ENCODE data around the gene LBHD2. TPM values are rescaled to one million over a fixed set of nuclear protein-coding genes. Genes with fewer than 3 reads are reported as not detected.

The LBHD2 gene
- total RNA-seq, 6 experiments from 2014 or later, result not detected

DNA sequence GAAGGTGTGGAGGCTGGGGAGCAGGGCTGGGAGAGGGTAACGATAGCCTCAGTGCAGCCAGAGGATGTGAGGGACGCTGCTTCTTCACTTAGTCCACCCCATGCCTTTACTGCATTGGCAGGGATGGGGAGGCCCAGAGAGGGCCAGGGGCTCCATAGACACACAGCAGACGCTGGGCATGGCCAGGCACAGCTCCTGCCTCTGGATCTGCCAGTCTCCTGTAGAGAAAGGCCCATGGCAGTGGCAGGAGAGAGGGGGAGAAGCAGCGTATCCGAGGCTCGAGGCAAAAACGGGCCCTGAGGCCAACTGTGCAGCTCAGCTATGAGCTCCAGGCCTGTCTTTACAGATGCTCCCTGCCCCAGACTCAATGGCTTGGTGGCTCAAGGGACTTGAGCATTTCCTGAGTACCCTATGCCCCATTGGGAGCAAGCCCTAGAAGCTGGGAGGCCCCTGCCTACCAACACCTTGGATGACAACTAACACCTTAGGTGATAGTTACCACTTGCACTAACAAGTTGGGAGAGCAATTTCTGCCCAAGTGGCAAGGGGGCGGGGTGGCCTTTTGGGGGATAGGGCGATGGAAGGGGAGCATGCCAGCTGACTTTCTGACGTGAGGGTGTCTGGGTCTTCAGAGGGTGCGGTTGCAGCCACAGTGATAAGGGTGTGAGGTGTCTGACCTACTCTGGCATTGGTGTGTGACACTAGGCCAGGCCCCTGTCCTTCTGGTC lies 5.0 kb upstream of the LBHD2 start:
- no peak overlapping the region for H3K4me3 ChIP-seq
- H3K4me1 ChIP-seq, result peaks cover 0 to 8% (median 0%) of the 10 kb centered on the region in 4 donors
- no peaks in the 10 kb centered on the region for H3K27me3 ChIP-seq
- no peak for ATAC-seq
- intact Hi-C loops (cut with DNase I), result loop anchor here in 1 of 2 donors (10.0 kb wide), 1 partner anchor 216 kb away; no protein-coding TSS in a partner anchor
- no peaks in the 10 kb centered on the region for H3K36me3 ChIP-seq
- H3K9me3 ChIP-seq, result no peaks in the 10 kb centered on the region
- TF ChIP-seq CTCF (IDR thresholded peaks at IDR 0.05) (no peak), POLR2A (IDR thresholded peaks at IDR 0.05) (no peak)
- H3K27ac ChIP-seq, result no peak overlapping the region
- DNase-seq, result no peak
- 47% methylated on average over 4 of the region's 11 CpGs for WGBS (ENCODE audit: insufficient coverage, low coverage, low lambda C conversion rate, missing lambda C conversion rate)

GRCh38 chr14:103081951-103082350 lies 2.1 kb upstream of the LBHD2 start:
- H3K4me1 ChIP-seq, result no peaks in the 10 kb centered on the region
- no peak for TF ChIP-seq POLR2A (IDR thresholded peaks at IDR 0.05)
- no peak for TF ChIP-seq CTCF (IDR thresholded peaks at IDR 0.05)
- no peaks in the 10 kb centered on the region for H3K36me3 ChIP-seq
- ATAC-seq (no peak), DNase-seq (no peak)
- no peaks in the 10 kb centered on the region for H3K9me3 ChIP-seq
- H3K27me3 ChIP-seq, result no peaks in the 10 kb centered on the region
- H3K4me3 ChIP-seq, result no peak overlapping the region
- whole genome bisulfite sequencing (ENCODE audit: insufficient coverage, low coverage, low lambda C conversion rate, missing lambda C conversion rate), result 94% methylated on average over 2 of the region's 2 CpGs
- no peak overlapping the region for H3K27ac ChIP-seq
- intact Hi-C loops (cut with DNase I), result no loop called here

GRCh38 chr14:103085106-103086091 lies 1.4 kb downstream of the LBHD2 start:
- ATAC-seq, result no peak
- intact Hi-C loops (cut with DNase I), result no loop called here
- H3K4me3 ChIP-seq, result no peak overlapping the region
- peak in 1 of 3 donors; percentile 16 for DNase-seq
- no peak overlapping the region for H3K27ac ChIP-seq
- H3K36me3 ChIP-seq, result no peaks in the 10 kb centered on the region
- 44% methylated on average over 6 of the region's 24 CpGs for WGBS (ENCODE audit: insufficient coverage, low coverage, low lambda C conversion rate, missing lambda C conversion rate)
- TF ChIP-seq POLR2A (IDR thresholded peaks at IDR 0.05) (no peak), CTCF (IDR thresholded peaks at IDR 0.05) (peak in 1 of 4 donors; percentile 10)
- H3K9me3 ChIP-seq, result no peaks in the 10 kb centered on the region
- no peaks in the 10 kb centered on the region for H3K4me1 ChIP-seq
- H3K27me3 ChIP-seq, result no peaks in the 10 kb centered on the region

DNA sequence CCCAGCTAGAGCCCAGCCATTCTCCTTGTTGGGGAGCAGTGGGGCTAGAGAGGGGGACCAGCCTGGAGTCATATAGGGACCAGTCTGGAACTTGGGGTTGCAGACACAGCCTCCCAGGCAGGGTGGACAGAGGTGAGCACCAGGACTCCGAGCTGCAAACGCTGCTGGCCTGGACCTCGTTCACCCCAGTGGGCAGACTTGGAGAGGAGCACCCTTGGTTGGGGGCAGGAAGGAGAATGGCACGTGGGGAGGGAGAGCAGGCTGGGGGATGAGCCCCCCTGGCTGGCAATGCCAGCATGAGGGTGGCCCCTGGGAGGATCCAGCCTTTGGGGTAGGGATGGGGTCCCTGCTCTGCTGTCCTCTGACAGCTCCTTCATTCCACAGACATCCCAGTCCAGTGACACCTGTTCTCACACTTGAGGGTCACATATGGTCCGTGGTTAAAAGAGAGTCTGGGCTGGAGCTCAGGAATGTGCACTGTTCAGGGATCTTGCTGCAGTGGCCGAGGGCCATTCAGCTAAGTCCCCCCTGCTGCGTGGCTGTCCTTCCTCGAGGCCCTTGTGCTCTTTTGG lies 2.8 kb downstream of the LBHD2 start:
- peak in 2 of 3 donors; percentile 10 to 39 for DNase-seq
- peaks cover 0 to 7% (median 0%) of the 10 kb centered on the region in 4 donors for H3K4me1 ChIP-seq
- TF ChIP-seq POLR2A (IDR thresholded peaks at IDR 0.05), result no peak
- no peak for TF ChIP-seq CTCF (IDR thresholded peaks at IDR 0.05)
- no peaks in the 10 kb centered on the region for H3K36me3 ChIP-seq
- 76% methylated on average over 2 of the region's 8 CpGs for WGBS (ENCODE audit: insufficient coverage, low coverage, low lambda C conversion rate, missing lambda C conversion rate)
- intact Hi-C loops (cut with DNase I), result no loop called here
- ATAC-seq, result no peak
- no peaks in the 10 kb centered on the region for H3K27me3 ChIP-seq
- no peak overlapping the region for H3K27ac ChIP-seq
- H3K9me3 ChIP-seq, result no peaks in the 10 kb centered on the region
- no peak overlapping the region for H3K4me3 ChIP-seq

Measured in right lobe of liver (tissue), 6 donors.